Fibroblast of skin of left quadriceps (primary cell): ENCODE data around the gene SBF2.
A peak's percentile ranks its signal among the peaks of the same experiment; 100 is the strongest.

Experiments
- DNase-seq, 2 experiments: peaks; one replicate each; pipeline ENCODE4 v3.0.0-alpha.2; 2013; ENCODE audit warnings: low read depth in 2 of 2

SBF2 gene

GRCh38 chr11:9817191-9817590 is 476.8 kb downstream of the SBF2 start:
- DNase-seq = no peak

GRCh38 chr11:9815486-9816136 is 478.4 kb downstream of the SBF2 start:
- no peak for DNase-seq

- no peak for DNase-seq
Measured at GRCh38 chr11:9814108-9814507, 479.9 kb downstream of the SBF2 start.

GRCh38 chr11:9808943-9809342 is 485.1 kb downstream of the SBF2 start:
- DNase-seq = no peak

- no peak for DNase-seq
Measured at GRCh38 chr11:9806946-9807687, 486.9 kb downstream of the SBF2 start.

GRCh38 chr11:9804419-9804902 is 489.6 kb downstream of the SBF2 start:
- DNase-seq = no peak

- DNase-seq = no peak
Measured at GRCh38 chr11:9803685-9804418, 490.2 kb downstream of the SBF2 start.

- DNase-seq = peak; percentile 95 to 96
Measured at GRCh38 chr11:9802291-9802861, 491.6 kb downstream of the SBF2 start.

- no peak for DNase-seq
Measured at GRCh38 chr11:9799886-9800285, 494.1 kb downstream of the SBF2 start.

GRCh38 chr11:9797300-9797699 is 496.7 kb downstream of the SBF2 start:
- DNase-seq = no peak

GRCh38 chr11:9796854-9797253 is 497.2 kb downstream of the SBF2 start:
- DNase-seq = peak; percentile 22 to 26

- DNase-seq = peak in 1 of 2 experiments; percentile 35
Measured at GRCh38 chr11:9796266-9796665, 497.8 kb downstream of the SBF2 start.

- no peak for DNase-seq
Measured at GRCh38 chr11:9790703-9791102, 503.3 kb downstream of the SBF2 start.

- DNase-seq = no peak
Measured at GRCh38 chr11:9789910-9790309, 504.1 kb downstream of the SBF2 start.

GRCh38 chr11:9787981-9788521 is 506.0 kb downstream of the SBF2 start:
- peak; percentile 56 for DNase-seq

- DNase-seq = no peak
Measured at GRCh38 chr11:9787260-9787659, 506.8 kb downstream of the SBF2 start.

GRCh38 chr11:9784602-9785315 is 509.3 kb downstream of the SBF2 start:
- no peak for DNase-seq

- no peak for DNase-seq
Measured at GRCh38 chr11:9783986-9784385, 510.0 kb downstream of the SBF2 start.

GRCh38 chr11:9780929-9781328 is 513.1 kb downstream of the SBF2 start:
- no peak for DNase-seq

GRCh38 chr11:9777525-9777924 is 516.5 kb downstream of the SBF2 start:
- no peak for DNase-seq

GRCh38 chr11:9777066-9777465 is 517.0 kb downstream of the SBF2 start:
- no peak for DNase-seq
